GM12864 (cell line): Measurements from ENCODE around the gene ITGB6.
"Not testable (repeated sequence)": the region's sequence is repeated elsewhere in the genome, so short reads cannot be mapped to it uniquely, and the experiment has no call there.

Experiments
- DNase-seq: peaks from one replicate; pipeline ENCODE4 v3.0.0-alpha.2; 2011; ENCODE audit warnings: low read depth
- H3K4me3 ChIP-seq: 2 replicates; pipeline ENCODE4 v1.5.1; 2011; ENCODE audit warnings: mild to moderate bottlenecking, low read depth, low read length, control low read depth
- CTCF ChIP-seq: IDR thresholded peaks from 2 replicates; pipeline ENCODE4 v1.5.1; 2011; ENCODE audit warnings: low read depth, mild to moderate bottlenecking, moderate library complexity, low read length, control low read depth, inconsistent platforms; ENCODE audit errors: missing control alignments

Gene ITGB6

GRCh38 chr2:160126315-160126714 lies 73.8 kb downstream of the ITGB6 start:
- no peak overlapping the region for H3K4me3 ChIP-seq
- no peak for TF ChIP-seq CTCF
- DNase-seq: no peak

GRCh38 chr2:160125828-160126227 lies 74.2 kb downstream of the ITGB6 start:
- TF ChIP-seq CTCF: no peak
- H3K4me3 ChIP-seq: no peak overlapping the region
- DNase-seq: no peak

- H3K4me3 ChIP-seq: no peak overlapping the region
- no peak for DNase-seq
- TF ChIP-seq CTCF: no peak
These were observed 74.7 kb downstream of the ITGB6 start for GRCh38 chr2:160125366-160125765.

- no peak for TF ChIP-seq CTCF
- DNase-seq: no peak
- H3K4me3 ChIP-seq: no peak overlapping the region
These were observed 75.5 kb downstream of the ITGB6 start for GRCh38 chr2:160124571-160124970.

- DNase-seq, H3K4me3 ChIP-seq: not testable (repeated sequence)
These were observed 85.4 kb downstream of the ITGB6 start for GRCh38 chr2:160114721-160115120.

- TF ChIP-seq CTCF: no peak
- DNase-seq: no peak
- no peak overlapping the region for H3K4me3 ChIP-seq
These were observed 86.1 kb downstream of the ITGB6 start for GRCh38 chr2:160114020-160114419.

GRCh38 chr2:160111951-160112798 lies 87.9 kb downstream of the ITGB6 start:
- no peak for TF ChIP-seq CTCF
- no peak overlapping the region for H3K4me3 ChIP-seq
- peak; percentile 15 for DNase-seq
